ENCODE results near the gene BRPF3.

Gene BRPF3

GRCh38 chr6:36196113-36196879 is at the start of gene BRPF3:
BRPF3 (plus strand) TSS chr6:36196744; CDS start chr6:36200323, 3,579 bp downstream.
- Histone ChIP-seq H3K4me1 (ENCODE audit: insufficient read depth, low read length) (peaks cover 10% of the 10 kb centered on the region), H3K4me3 (ENCODE audit: low read length) (peak within 1 kb of the TSS; percentile 68), H3K36me3 (ENCODE audit: insufficient read depth, low read length) (peaks cover 32% of the 10 kb centered on the region), H3K27me3 (ENCODE audit: insufficient read depth, low read length) (no peaks in the 10 kb centered on the region), H3K9me3 (ENCODE audit: low read length) (peaks cover 15% of the 10 kb centered on the region), H2AFZ (ENCODE audit: low read depth, low read length) (peak within 1 kb of the TSS; percentile 88)

DNA sequence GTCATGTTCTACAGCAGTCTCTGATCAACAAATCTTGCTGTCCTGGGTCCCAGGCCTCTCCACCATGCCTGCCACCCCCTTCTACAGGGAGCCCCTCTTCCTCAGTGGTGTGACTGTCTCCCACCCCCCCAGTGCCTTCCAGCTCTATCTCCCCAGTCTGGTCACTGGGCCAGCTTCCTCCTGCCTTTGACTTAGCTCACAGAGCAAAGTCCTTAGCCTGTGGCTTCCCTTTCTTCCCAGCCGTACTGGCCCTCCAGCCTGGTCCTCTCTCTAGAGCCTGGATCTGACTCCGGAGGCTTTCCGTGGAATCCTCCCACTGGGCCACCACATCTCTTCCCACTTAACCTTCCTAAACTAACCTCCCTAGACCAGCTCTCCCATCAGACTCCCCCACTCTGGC is 49.2 kb upstream of the BRPF3 start:
- H3K36me3 ChIP-seq (ENCODE audit: insufficient read depth, low read length) = no peaks in the 10 kb centered on the region
- H2AFZ ChIP-seq (ENCODE audit: low read depth, low read length) = no peak overlapping the region
- H3K9me3 ChIP-seq (ENCODE audit: low read length) = no peaks in the 10 kb centered on the region
- no peak overlapping the region for H3K4me3 ChIP-seq (ENCODE audit: low read length)
- H3K4me1 ChIP-seq (ENCODE audit: insufficient read depth, low read length) = no peaks in the 10 kb centered on the region
- no peaks in the 10 kb centered on the region for H3K27me3 ChIP-seq (ENCODE audit: insufficient read depth, low read length)

GRCh38 chr6:36149476-36149875 is 47.1 kb upstream of the BRPF3 start:
- H3K4me3 ChIP-seq (ENCODE audit: low read length) = no peak overlapping the region
- H2AFZ ChIP-seq (ENCODE audit: low read depth, low read length) = no peak overlapping the region
- no peaks in the 10 kb centered on the region for H3K4me1 ChIP-seq (ENCODE audit: insufficient read depth, low read length)
- H3K9me3 ChIP-seq (ENCODE audit: low read length) = no peaks in the 10 kb centered on the region
- no peaks in the 10 kb centered on the region for H3K27me3 ChIP-seq (ENCODE audit: insufficient read depth, low read length)
- H3K36me3 ChIP-seq (ENCODE audit: insufficient read depth, low read length) = no peaks in the 10 kb centered on the region

DNA sequence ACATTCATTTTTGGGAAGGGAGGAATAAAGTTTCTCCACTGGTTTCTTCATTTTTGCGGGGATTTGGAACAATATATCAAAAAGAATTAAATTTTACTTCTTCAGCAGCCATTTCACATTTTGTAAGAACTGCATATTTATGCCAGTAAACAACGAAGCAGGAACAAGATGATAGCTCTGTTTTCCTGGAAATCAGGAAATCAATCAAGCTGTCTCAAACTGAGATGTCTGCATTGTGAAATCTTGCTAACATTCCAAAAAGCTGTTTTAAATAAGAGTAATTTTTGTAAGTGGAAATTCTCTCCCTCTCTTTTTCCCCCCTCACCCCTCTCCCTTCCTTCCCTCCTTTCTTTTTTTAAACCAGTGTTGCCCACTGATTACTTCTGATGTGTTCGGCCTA is 46.3 kb upstream of the BRPF3 start:
- no peaks in the 10 kb centered on the region for H3K4me1 ChIP-seq (ENCODE audit: insufficient read depth, low read length)
- H3K36me3 ChIP-seq (ENCODE audit: insufficient read depth, low read length) = no peaks in the 10 kb centered on the region
- H3K9me3 ChIP-seq (ENCODE audit: low read length) = no peaks in the 10 kb centered on the region
- no peaks in the 10 kb centered on the region for H3K27me3 ChIP-seq (ENCODE audit: insufficient read depth, low read length)
- no peak overlapping the region for H2AFZ ChIP-seq (ENCODE audit: low read depth, low read length)
- no peak overlapping the region for H3K4me3 ChIP-seq (ENCODE audit: low read length)

DNA sequence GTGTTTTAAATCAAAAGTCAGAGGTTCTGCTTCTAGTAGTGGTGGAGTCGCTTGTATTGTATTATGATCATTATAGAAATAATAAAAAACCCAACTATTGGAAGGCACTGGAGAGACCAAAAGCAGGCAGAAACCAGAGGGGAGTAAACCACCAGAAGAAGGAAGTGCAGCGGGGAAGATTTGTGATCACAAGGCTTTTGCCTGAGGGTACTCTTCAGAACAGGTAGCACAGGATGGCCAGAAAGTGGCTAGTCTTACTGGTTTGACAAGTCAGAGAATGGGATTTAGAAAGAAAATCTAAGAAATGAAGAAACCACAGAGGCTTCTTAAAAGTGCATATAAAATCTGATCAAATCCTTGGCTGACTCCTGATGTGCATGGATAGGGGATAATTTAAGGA is 42.3 kb upstream of the BRPF3 start:
- H3K4me3 ChIP-seq (ENCODE audit: low read length) = no peak overlapping the region
- H3K27me3 ChIP-seq (ENCODE audit: insufficient read depth, low read length) = no peaks in the 10 kb centered on the region
- H3K36me3 ChIP-seq (ENCODE audit: insufficient read depth, low read length) = no peaks in the 10 kb centered on the region
- no peaks in the 10 kb centered on the region for H3K4me1 ChIP-seq (ENCODE audit: insufficient read depth, low read length)
- H2AFZ ChIP-seq (ENCODE audit: low read depth, low read length) = no peak overlapping the region
- H3K9me3 ChIP-seq (ENCODE audit: low read length) = no peaks in the 10 kb centered on the region

GRCh38 chr6:36155662-36156061 is 40.9 kb upstream of the BRPF3 start:
- Histone ChIP-seq H3K9me3 (ENCODE audit: low read length) (no peaks in the 10 kb centered on the region), H3K4me1 (ENCODE audit: insufficient read depth, low read length) (no peaks in the 10 kb centered on the region), H2AFZ (ENCODE audit: low read depth, low read length) (no peak overlapping the region), H3K27me3 (ENCODE audit: insufficient read depth, low read length) (no peaks in the 10 kb centered on the region), H3K36me3 (ENCODE audit: insufficient read depth, low read length) (no peaks in the 10 kb centered on the region), H3K4me3 (ENCODE audit: low read length) (no peak overlapping the region)

DNA sequence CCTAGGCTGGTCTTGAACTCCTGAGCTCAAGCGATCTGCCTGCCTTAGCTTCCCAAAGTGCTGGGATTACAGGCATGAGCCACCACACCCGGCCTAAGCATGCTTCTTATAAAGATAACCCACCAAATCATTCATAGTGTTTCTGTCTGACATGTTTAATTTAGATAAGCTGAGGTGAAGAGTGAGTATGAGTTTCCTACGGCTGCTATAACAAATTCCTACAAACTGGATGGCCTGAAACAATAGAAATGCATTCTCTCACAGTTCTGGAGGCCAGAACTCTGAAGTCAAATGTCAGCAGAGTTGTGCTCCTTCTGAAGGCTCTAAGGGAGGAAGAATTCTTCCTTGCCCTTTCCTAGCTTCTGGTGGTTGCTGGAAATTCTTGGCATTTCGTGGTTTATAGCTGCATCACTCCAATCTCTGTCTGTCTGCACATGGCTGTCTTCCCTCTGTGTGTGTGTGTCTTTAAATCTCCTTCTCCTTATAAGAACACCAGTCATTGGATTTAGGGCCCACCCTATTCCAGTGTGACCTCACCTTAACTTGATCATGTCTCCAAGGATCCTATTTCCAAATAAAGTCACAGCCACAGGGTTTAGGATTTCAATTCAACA is 36.3 kb upstream of the BRPF3 start:
- no peaks in the 10 kb centered on the region for H3K4me1 ChIP-seq (ENCODE audit: insufficient read depth, low read length)
- H3K27me3 ChIP-seq (ENCODE audit: insufficient read depth, low read length) = no peaks in the 10 kb centered on the region
- H3K36me3 ChIP-seq (ENCODE audit: insufficient read depth, low read length) = no peaks in the 10 kb centered on the region
- no peaks in the 10 kb centered on the region for H3K9me3 ChIP-seq (ENCODE audit: low read length)
- H2AFZ ChIP-seq (ENCODE audit: low read depth, low read length) = no peak overlapping the region
- no peak overlapping the region for H3K4me3 ChIP-seq (ENCODE audit: low read length)

GRCh38 chr6:36169023-36170007 is 27.2 kb upstream of the BRPF3 start:
- H3K9me3 ChIP-seq (ENCODE audit: low read length) = no peaks in the 10 kb centered on the region
- no peaks in the 10 kb centered on the region for H3K4me1 ChIP-seq (ENCODE audit: insufficient read depth, low read length)
- H2AFZ ChIP-seq (ENCODE audit: low read depth, low read length) = no peak overlapping the region
- no peak overlapping the region for H3K4me3 ChIP-seq (ENCODE audit: low read length)
- H3K36me3 ChIP-seq (ENCODE audit: insufficient read depth, low read length) = no peaks in the 10 kb centered on the region
- no peaks in the 10 kb centered on the region for H3K27me3 ChIP-seq (ENCODE audit: insufficient read depth, low read length)

DNA sequence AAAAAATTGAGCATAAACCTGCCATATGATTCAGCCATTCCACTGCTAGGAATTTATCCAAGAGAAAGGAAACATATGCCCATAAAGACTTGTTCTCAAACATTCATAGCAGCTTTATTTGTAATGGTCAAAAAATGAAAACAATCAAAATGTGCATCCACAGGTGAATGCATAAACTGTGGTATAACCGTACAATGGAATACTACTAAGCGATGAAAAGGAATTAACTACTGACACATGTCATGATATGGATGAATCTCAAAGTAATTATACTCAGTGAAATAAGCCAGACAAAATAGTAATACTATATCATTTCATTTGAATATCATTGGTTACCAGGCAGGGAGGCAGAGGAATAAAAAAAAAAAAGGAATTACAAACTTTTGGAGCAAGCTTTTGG is 25.8 kb upstream of the BRPF3 start:
- H3K4me3 ChIP-seq (ENCODE audit: low read length) = no peak overlapping the region
- H3K4me1 ChIP-seq (ENCODE audit: insufficient read depth, low read length) = no peaks in the 10 kb centered on the region
- H3K27me3 ChIP-seq (ENCODE audit: insufficient read depth, low read length) = no peaks in the 10 kb centered on the region
- H3K36me3 ChIP-seq (ENCODE audit: insufficient read depth, low read length) = no peaks in the 10 kb centered on the region
- H2AFZ ChIP-seq (ENCODE audit: low read depth, low read length) = no peak overlapping the region
- H3K9me3 ChIP-seq (ENCODE audit: low read length) = no peaks in the 10 kb centered on the region

- H3K4me3 ChIP-seq (ENCODE audit: low read length) = no peak overlapping the region
- H3K27me3 ChIP-seq (ENCODE audit: insufficient read depth, low read length) = no peaks in the 10 kb centered on the region
- no peaks in the 10 kb centered on the region for H3K9me3 ChIP-seq (ENCODE audit: low read length)
- no peaks in the 10 kb centered on the region for H3K36me3 ChIP-seq (ENCODE audit: insufficient read depth, low read length)
- no peaks in the 10 kb centered on the region for H3K4me1 ChIP-seq (ENCODE audit: insufficient read depth, low read length)
- no peak overlapping the region for H2AFZ ChIP-seq (ENCODE audit: low read depth, low read length)
Measured at GRCh38 chr6:36171573-36171972, 25.0 kb upstream of the BRPF3 start.

DNA sequence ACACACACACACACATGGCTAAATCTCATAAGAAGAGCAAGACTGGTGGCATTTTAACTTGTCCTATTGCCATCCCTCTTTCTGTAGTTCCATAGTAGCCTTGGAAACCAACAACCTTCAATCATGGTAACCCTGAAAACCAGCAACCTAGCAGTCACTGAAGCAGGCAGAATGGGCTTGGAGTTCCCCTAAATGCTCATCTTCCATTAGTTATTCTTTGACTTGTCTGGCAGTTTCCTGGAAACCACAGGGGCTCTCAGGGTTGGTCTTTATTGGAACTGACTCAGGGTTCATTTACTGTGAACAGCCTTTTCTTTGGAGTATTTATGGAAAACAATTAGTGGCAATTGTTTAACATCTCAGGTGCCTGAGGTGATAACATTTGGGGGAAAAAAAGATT is 19.4 kb upstream of the BRPF3 start:
- Histone ChIP-seq H3K27me3 (ENCODE audit: insufficient read depth, low read length) (no peaks in the 10 kb centered on the region), H3K4me1 (ENCODE audit: insufficient read depth, low read length) (no peaks in the 10 kb centered on the region), H3K36me3 (ENCODE audit: insufficient read depth, low read length) (no peaks in the 10 kb centered on the region), H3K9me3 (ENCODE audit: low read length) (peaks cover under 1% of the 10 kb centered on the region), H2AFZ (ENCODE audit: low read depth, low read length) (no peak overlapping the region), H3K4me3 (ENCODE audit: low read length) (no peak overlapping the region)

- Histone ChIP-seq H3K9me3 (ENCODE audit: low read length) (peaks cover 3% of the 10 kb centered on the region), H3K27me3 (ENCODE audit: insufficient read depth, low read length) (no peaks in the 10 kb centered on the region), H3K36me3 (ENCODE audit: insufficient read depth, low read length) (no peaks in the 10 kb centered on the region), H2AFZ (ENCODE audit: low read depth, low read length) (no peak overlapping the region), H3K4me3 (ENCODE audit: low read length) (no peak overlapping the region), H3K4me1 (ENCODE audit: insufficient read depth, low read length) (no peaks in the 10 kb centered on the region)
Measured at GRCh38 chr6:36178544-36178943, 18.0 kb upstream of the BRPF3 start.

DNA sequence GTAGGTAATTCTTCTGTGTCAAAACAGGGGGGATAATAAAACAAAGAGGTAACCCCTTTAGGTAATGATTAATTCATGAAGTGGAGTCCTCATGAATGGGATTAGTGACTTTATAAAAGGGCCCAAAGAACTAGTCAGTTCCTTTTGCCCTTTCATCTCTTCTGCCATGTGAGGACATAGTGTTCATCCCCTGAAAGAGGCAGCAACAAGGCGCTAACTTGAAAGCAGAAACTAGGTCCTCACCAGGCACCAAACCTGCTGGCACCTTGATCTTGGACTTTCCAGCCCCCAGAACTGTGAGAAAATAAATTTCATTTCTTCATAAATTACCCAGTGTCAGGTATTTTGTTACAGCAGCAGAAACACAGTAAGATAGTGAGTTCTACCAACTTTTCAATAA is 16.4 kb upstream of the BRPF3 start:
- peaks cover 3% of the 10 kb centered on the region for H3K9me3 ChIP-seq (ENCODE audit: low read length)
- no peak overlapping the region for H3K4me3 ChIP-seq (ENCODE audit: low read length)
- no peaks in the 10 kb centered on the region for H3K36me3 ChIP-seq (ENCODE audit: insufficient read depth, low read length)
- no peaks in the 10 kb centered on the region for H3K27me3 ChIP-seq (ENCODE audit: insufficient read depth, low read length)
- no peak overlapping the region for H2AFZ ChIP-seq (ENCODE audit: low read depth, low read length)
- no peaks in the 10 kb centered on the region for H3K4me1 ChIP-seq (ENCODE audit: insufficient read depth, low read length)

Measured in neuron (in vitro differentiated cells).